HG03457 (cell line): Measurements from ENCODE around the gene AUTS2.
A peak's percentile ranks its signal among the peaks of the same experiment; 100 is the strongest.

Experiments
- ATAC-seq: cut with Tn5 transposase; IDR thresholded peaks from one replicate; pipeline ENCODE4 v1.9.1; 2021; ENCODE audit warnings: moderate number of reproducible peaks; ENCODE audit not compliant: unreplicated experiment

AUTS2 gene

GRCh38 chr7:70741666-70742065, 1143.4 kb downstream of the AUTS2 start:
- ATAC-seq, result no peak

- ATAC-seq, result no peak
These were observed 1145.5 kb downstream of the AUTS2 start for GRCh38 chr7:70743531-70744325.

GRCh38 chr7:70744492-70744891, 1146.2 kb downstream of the AUTS2 start:
- no peak for ATAC-seq

- ATAC-seq, result no peak
These were observed 1151.6 kb downstream of the AUTS2 start for GRCh38 chr7:70749831-70750230.

GRCh38 chr7:70751895-70752294, 1153.6 kb downstream of the AUTS2 start:
- no peak for ATAC-seq

- ATAC-seq, result no peak
These were observed 1154.5 kb downstream of the AUTS2 start for GRCh38 chr7:70752794-70753241.

GRCh38 chr7:70756789-70757188, 1158.5 kb downstream of the AUTS2 start:
- no peak for ATAC-seq

- ATAC-seq, result no peak
These were observed 1160.4 kb downstream of the AUTS2 start for GRCh38 chr7:70758646-70759045.

GRCh38 chr7:70759674-70760073, 1161.4 kb downstream of the AUTS2 start:
- no peak for ATAC-seq

- ATAC-seq, result no peak
These were observed 1163.5 kb downstream of the AUTS2 start for GRCh38 chr7:70761711-70762328.

GRCh38 chr7:70762696-70763095, 1164.4 kb downstream of the AUTS2 start:
- no peak for ATAC-seq

- ATAC-seq, result peak; percentile 72
These were observed 1165.9 kb downstream of the AUTS2 start for GRCh38 chr7:70763961-70764691.

- no peak for ATAC-seq
These were observed 1166.5 kb downstream of the AUTS2 start for GRCh38 chr7:70764701-70765208.

- ATAC-seq, result no peak
These were observed 1167.4 kb downstream of the AUTS2 start for GRCh38 chr7:70765651-70766050.

- no peak for ATAC-seq
These were observed 1167.8 kb downstream of the AUTS2 start for GRCh38 chr7:70766109-70766508.

GRCh38 chr7:70766694-70767093, 1168.4 kb downstream of the AUTS2 start:
- no peak for ATAC-seq

GRCh38 chr7:70770154-70770553, 1171.9 kb downstream of the AUTS2 start:
- ATAC-seq, result no peak

GRCh38 chr7:70771451-70771850, 1173.2 kb downstream of the AUTS2 start:
- no peak for ATAC-seq

- no peak for ATAC-seq
These were observed 1174.6 kb downstream of the AUTS2 start for GRCh38 chr7:70772891-70773290.

- no peak for ATAC-seq
These were observed 1175.1 kb downstream of the AUTS2 start for GRCh38 chr7:70773406-70773805.

- no peak for ATAC-seq
These were observed 1176.8 kb downstream of the AUTS2 start for GRCh38 chr7:70774950-70775527.
